MM.1S (cell line): ENCODE data around the gene ABHD11.

ENCODE experiments used
- DNase-seq: peaks from one replicate; pipeline ENCODE4 v3.0.0-alpha.2; 2015
- H2AFZ ChIP-seq: fragments of 300-600 bp; sonication (generic); 2 replicates; pipeline ENCODE4 v1.6.0; 2016; ENCODE audit warnings: antibody characterized with exemption, low read length
- H3F3A ChIP-seq: fragments of 300-600 bp; sonication (generic); 2 replicates; pipeline ENCODE4 v1.6.1; 2016; ENCODE audit warnings: mild to moderate bottlenecking, antibody characterized with exemption, low read length, moderate library complexity, mixed read lengths; ENCODE audit not compliant: insufficient read depth
- H3K27ac ChIP-seq: fragments of 300-600 bp; sonication (generic); 2 replicates; pipeline ENCODE4 v1.5.1; 2016; ENCODE audit warnings: mild to moderate bottlenecking, low read length
- H3K27me3 ChIP-seq: fragments of 300-600 bp; sonication (generic); replicated peaks from 2 replicates; pipeline ENCODE4 v1.6.0; 2016; ENCODE audit warnings: low read length; ENCODE audit not compliant: insufficient read depth
- H3K36me3 ChIP-seq: fragments of 300-600 bp; sonication (generic); replicated peaks from 2 replicates; pipeline ENCODE4 v1.6.1; 2016; ENCODE audit warnings: mild to moderate bottlenecking, low read length, mixed read lengths; ENCODE audit not compliant: insufficient read depth
- H3K4me1 ChIP-seq: fragments of 300-600 bp; sonication (generic); 2 replicates; pipeline ENCODE4 v1.6.1; 2016; ENCODE audit warnings: low read length, mixed read lengths
- H3K4me2 ChIP-seq: fragments of 300-600 bp; sonication (generic); 2 replicates; pipeline ENCODE4 v1.6.0; 2016; ENCODE audit warnings: low read depth, low read length
- H3K4me3 ChIP-seq: fragments of 300-600 bp; sonication (generic); 2 replicates; pipeline ENCODE4 v1.5.1; 2016; ENCODE audit warnings: low read length, mixed read lengths
- H3K79me2 ChIP-seq: fragments of 300-600 bp; sonication (generic); 2 replicates; pipeline ENCODE4 v1.6.1; 2016; ENCODE audit warnings: mixed run types, low read length, mixed read lengths
- H3K9ac ChIP-seq: fragments of 300-600 bp; sonication (generic); 2 replicates; pipeline ENCODE4 v1.6.1; 2016; ENCODE audit warnings: low read length, mixed read lengths
- H3K9me2 ChIP-seq: fragments of 300-600 bp; sonication (generic); replicated peaks from 2 replicates; pipeline ENCODE4 v1.6.1; 2016; ENCODE audit warnings: mild to moderate bottlenecking, low read length, mixed read lengths; ENCODE audit not compliant: insufficient read depth
- H3K9me3 ChIP-seq: fragments of 300-600 bp; sonication (generic); replicated peaks from 2 replicates; pipeline ENCODE4 v1.6.1; 2016; ENCODE audit warnings: mild to moderate bottlenecking, low read length, mixed read lengths; ENCODE audit not compliant: insufficient read depth
- H4K20me1 ChIP-seq: fragments of 300-600 bp; sonication (generic); 2 replicates; pipeline ENCODE4 v1.6.1; 2016; ENCODE audit warnings: mild to moderate bottlenecking, low read length, moderate library complexity, mixed read lengths; ENCODE audit not compliant: insufficient read depth
- EZH2 ChIP-seq: fragments of 300-600 bp; sonication (generic); optimal IDR thresholded peaks from 2 replicates; pipeline ENCODE3; 2017; ENCODE audit warnings: low read depth, mild to moderate bottlenecking, antibody characterized with exemption, low read length, mixed read lengths
- EZH2phosphoT487 ChIP-seq: fragments of 300-600 bp; sonication (generic); IDR thresholded peaks from 2 replicates; pipeline ENCODE4 v1.6.1; 2018; ENCODE audit warnings: antibody characterized with exemption, low read length
- TF ChIP-seq, protein P1 (sequence below): fragments of 300-600 bp; sonication (generic); IDR thresholded peaks from 2 replicates; pipeline ENCODE4 v1.5.1; 2016; ENCODE audit warnings: antibody characterized with exemption, low read length, mixed read lengths

Gene ABHD11

DNA sequence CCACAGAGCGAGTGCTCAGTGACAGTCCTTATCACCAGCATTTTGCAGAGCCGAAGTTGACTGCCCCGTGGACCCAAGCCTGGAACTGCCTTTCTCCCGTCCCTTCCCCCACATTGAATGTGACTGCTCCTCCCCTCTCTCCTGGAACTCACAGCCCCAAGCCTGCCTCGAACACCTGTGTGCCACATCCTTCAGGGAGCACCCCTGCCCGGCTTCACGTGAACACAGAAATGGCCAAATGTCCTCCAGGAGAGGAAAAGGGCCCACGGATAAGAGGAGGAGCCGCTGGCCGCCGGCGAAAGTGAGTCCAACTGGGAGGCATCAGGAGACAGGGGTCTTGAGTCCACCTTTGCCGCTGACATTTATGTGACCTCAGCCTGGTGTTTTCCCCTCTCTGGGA, 35.4 kb downstream of the ABHD11 start:
- DNase-seq = no peak
- H2AFZ ChIP-seq = no peak overlapping the region
- no peak overlapping the region for H3K9ac ChIP-seq
- H3K36me3 ChIP-seq = no peaks in the 10 kb centered on the region
- H3K79me2 ChIP-seq = no peaks in the 10 kb centered on the region
- H3F3A ChIP-seq = no peaks in the 10 kb centered on the region
- H3K27me3 ChIP-seq = no peaks in the 10 kb centered on the region
- H3K9me2 ChIP-seq = no peaks in the 10 kb centered on the region
- no peak overlapping the region for H3K4me3 ChIP-seq
- no peaks in the 10 kb centered on the region for H3K4me1 ChIP-seq
- no peaks in the 10 kb centered on the region; the same call in 1 of the 2 replicates for H4K20me1 ChIP-seq
- H3K9me3 ChIP-seq = no peaks in the 10 kb centered on the region
- TF ChIP-seq EZH2phosphoT487 (no peak), EZH2 (no peak)
- TF ChIP-seq, protein P1, sequence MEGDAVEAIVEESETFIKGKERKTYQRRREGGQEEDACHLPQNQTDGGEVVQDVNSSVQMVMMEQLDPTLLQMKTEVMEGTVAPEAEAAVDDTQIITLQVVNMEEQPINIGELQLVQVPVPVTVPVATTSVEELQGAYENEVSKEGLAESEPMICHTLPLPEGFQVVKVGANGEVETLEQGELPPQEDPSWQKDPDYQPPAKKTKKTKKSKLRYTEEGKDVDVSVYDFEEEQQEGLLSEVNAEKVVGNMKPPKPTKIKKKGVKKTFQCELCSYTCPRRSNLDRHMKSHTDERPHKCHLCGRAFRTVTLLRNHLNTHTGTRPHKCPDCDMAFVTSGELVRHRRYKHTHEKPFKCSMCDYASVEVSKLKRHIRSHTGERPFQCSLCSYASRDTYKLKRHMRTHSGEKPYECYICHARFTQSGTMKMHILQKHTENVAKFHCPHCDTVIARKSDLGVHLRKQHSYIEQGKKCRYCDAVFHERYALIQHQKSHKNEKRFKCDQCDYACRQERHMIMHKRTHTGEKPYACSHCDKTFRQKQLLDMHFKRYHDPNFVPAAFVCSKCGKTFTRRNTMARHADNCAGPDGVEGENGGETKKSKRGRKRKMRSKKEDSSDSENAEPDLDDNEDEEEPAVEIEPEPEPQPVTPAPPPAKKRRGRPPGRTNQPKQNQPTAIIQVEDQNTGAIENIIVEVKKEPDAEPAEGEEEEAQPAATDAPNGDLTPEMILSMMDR = no peak
- no peak overlapping the region for H3K27ac ChIP-seq
- no peak overlapping the region for H3K4me2 ChIP-seq

DNA sequence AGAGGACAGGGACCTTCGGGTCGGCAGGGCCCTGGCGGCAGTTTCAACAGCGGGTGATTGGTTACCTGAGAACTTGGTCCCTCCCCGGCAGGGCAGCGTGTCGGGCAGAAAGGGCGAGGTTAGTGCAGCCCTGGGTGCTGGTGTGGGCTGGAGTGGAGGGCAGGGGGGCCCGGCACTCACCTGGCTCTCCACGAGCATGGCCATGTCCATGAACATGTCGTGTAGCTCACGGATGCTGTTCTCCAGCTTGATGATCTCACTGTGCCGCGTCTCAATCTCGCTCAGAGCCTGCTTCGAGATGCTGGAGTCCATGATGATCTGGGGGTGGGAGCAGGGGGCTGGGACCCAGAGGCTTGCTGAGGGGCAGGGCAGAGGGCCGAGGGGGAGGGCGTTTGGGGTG, 35.9 kb downstream of the ABHD11 start:
- H4K20me1 ChIP-seq = no peaks in the 10 kb centered on the region; the same call in 1 of the 2 replicates
- H3K9me3 ChIP-seq = no peaks in the 10 kb centered on the region
- no peak overlapping the region for H3K27ac ChIP-seq
- no peak overlapping the region for H3K4me3 ChIP-seq
- no peaks in the 10 kb centered on the region; the same call in 1 of the 2 replicates for H3F3A ChIP-seq
- H3K4me2 ChIP-seq = no peak overlapping the region
- H2AFZ ChIP-seq = no peak overlapping the region
- no peaks in the 10 kb centered on the region for H3K27me3 ChIP-seq
- H3K9ac ChIP-seq = no peak overlapping the region
- no peak for TF ChIP-seq EZH2phosphoT487
- TF ChIP-seq, protein P1 = no peak
- TF ChIP-seq EZH2 = no peak
- H3K79me2 ChIP-seq = no peaks in the 10 kb centered on the region
- DNase-seq = no peak
- no peaks in the 10 kb centered on the region for H3K4me1 ChIP-seq
- H3K9me2 ChIP-seq = no peaks in the 10 kb centered on the region
- H3K36me3 ChIP-seq = no peaks in the 10 kb centered on the region

DNA sequence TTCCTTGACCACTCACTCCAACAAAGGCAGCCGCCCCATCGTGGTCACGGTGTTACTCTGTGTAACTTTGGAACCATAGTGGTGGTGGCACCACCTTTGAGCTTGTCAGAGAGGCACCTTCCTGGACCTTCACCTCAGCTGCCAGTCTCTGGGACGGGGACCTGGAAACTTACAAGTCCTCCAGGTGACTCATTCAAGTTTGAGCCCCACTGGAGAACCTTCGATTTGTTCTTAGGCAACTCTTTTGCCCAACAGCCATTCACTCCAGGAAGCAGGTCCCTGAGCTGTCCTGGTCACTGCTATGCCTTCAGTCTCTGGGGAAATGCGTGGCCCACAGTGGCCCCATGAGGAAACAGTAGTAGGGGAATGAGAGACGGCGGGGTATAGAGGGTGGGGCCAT, 36.4 kb downstream of the ABHD11 start:
- no peaks in the 10 kb centered on the region; the same call in 1 of the 2 replicates for H4K20me1 ChIP-seq
- H3K79me2 ChIP-seq = no peaks in the 10 kb centered on the region
- H3K9me3 ChIP-seq = no peaks in the 10 kb centered on the region
- no peaks in the 10 kb centered on the region for H3K9me2 ChIP-seq
- no peaks in the 10 kb centered on the region for H3K4me1 ChIP-seq
- no peaks in the 10 kb centered on the region for H3K27me3 ChIP-seq
- H3K36me3 ChIP-seq = no peaks in the 10 kb centered on the region
- DNase-seq = no peak
- H3K9ac ChIP-seq = no peak overlapping the region
- no peak overlapping the region for H3K4me3 ChIP-seq
- no peak overlapping the region for H3K4me2 ChIP-seq
- H3K27ac ChIP-seq = no peak overlapping the region
- H3F3A ChIP-seq = no peaks in the 10 kb centered on the region; the same call in 1 of the 2 replicates
- TF ChIP-seq, protein P1 = no peak
- TF ChIP-seq EZH2phosphoT487 (no peak), EZH2 (no peak)
- H2AFZ ChIP-seq = no peak overlapping the region
